ENCODE measurements around the gene LRRC4C. TPM values are rescaled to one million over a fixed set of nuclear protein-coding genes. Genes with fewer than 3 reads are reported as not detected.

The LRRC4C gene
- polyA plus RNA-seq, 1 experiment, result not detected

- Histone ChIP-seq H3K36me3 (ENCODE audit: control insufficient read depth, insufficient read depth, low read length) (no peaks in the 10 kb centered on the region), H3K27me3 (ENCODE audit: control insufficient read depth, insufficient read depth, low read length) (no peaks in the 10 kb centered on the region), H3K4me3 (ENCODE audit: low read depth, low read length) (no peak overlapping the region)
- ChIA-PET CTCF (no interaction called here), POLR2A (no interaction called here)
- DNase-seq (ENCODE audit: low read depth), result no peak
- TF ChIP-seq, protein P1, sequence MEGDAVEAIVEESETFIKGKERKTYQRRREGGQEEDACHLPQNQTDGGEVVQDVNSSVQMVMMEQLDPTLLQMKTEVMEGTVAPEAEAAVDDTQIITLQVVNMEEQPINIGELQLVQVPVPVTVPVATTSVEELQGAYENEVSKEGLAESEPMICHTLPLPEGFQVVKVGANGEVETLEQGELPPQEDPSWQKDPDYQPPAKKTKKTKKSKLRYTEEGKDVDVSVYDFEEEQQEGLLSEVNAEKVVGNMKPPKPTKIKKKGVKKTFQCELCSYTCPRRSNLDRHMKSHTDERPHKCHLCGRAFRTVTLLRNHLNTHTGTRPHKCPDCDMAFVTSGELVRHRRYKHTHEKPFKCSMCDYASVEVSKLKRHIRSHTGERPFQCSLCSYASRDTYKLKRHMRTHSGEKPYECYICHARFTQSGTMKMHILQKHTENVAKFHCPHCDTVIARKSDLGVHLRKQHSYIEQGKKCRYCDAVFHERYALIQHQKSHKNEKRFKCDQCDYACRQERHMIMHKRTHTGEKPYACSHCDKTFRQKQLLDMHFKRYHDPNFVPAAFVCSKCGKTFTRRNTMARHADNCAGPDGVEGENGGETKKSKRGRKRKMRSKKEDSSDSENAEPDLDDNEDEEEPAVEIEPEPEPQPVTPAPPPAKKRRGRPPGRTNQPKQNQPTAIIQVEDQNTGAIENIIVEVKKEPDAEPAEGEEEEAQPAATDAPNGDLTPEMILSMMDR (IDR thresholded peaks at IDR 0.05; ENCODE audit: insufficient read depth, low read depth, low read length), result no peak
Observed at GRCh38 chr11:40816976-40817375, 642.5 kb downstream of the LRRC4C start.

DNA sequence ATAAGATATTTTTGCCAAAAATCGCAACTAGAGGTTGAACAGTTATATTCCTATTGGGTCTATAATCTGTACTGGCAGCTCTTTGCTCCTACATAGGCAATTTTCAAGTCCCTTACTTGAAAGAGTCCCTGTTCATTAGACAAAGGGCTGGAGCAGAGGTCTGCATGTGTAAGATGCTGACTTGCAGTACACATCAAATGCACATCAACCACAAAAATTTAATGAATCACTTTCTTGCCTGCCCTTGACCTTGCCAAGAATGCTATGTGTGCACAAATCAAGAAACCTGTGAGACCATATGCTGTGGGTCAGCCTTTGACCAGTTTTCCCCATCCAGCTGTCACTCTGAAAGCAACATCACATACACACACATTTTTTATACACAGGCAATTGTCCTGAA, 661.5 kb downstream of the LRRC4C start:
- no peak for DNase-seq (ENCODE audit: low read depth)
- CTCF ChIA-PET, result interaction anchor here (0.6 kb wide), 1 partner anchor 1708 kb away, joined by 3 read pairs; no protein-coding TSS in a partner anchor
- TF ChIP-seq, protein P1 (IDR thresholded peaks at IDR 0.05; ENCODE audit: insufficient read depth, low read depth, low read length), result no peak
- POLR2A ChIA-PET, result no interaction called here
- Histone ChIP-seq H3K4me3 (ENCODE audit: low read depth, low read length) (no peak overlapping the region), H3K27me3 (ENCODE audit: control insufficient read depth, insufficient read depth, low read length) (no peaks in the 10 kb centered on the region), H3K36me3 (ENCODE audit: control insufficient read depth, insufficient read depth, low read length) (no peaks in the 10 kb centered on the region)

GRCh38 chr11:40787224-40787623, 672.2 kb downstream of the LRRC4C start:
- no peak for DNase-seq (ENCODE audit: low read depth)
- Histone ChIP-seq H3K36me3 (ENCODE audit: control insufficient read depth, insufficient read depth, low read length) (no peaks in the 10 kb centered on the region), H3K27me3 (ENCODE audit: control insufficient read depth, insufficient read depth, low read length) (no peaks in the 10 kb centered on the region), H3K4me3 (ENCODE audit: low read depth, low read length) (no peak overlapping the region)
- TF ChIP-seq, protein P1 (IDR thresholded peaks at IDR 0.05; ENCODE audit: insufficient read depth, low read depth, low read length), result no peak
- ChIA-PET CTCF (no interaction called here), POLR2A (no interaction called here)

- POLR2A ChIA-PET, result no interaction called here
- no peaks in the 10 kb centered on the region for H3K27me3 ChIP-seq (ENCODE audit: control insufficient read depth, insufficient read depth, low read length)
- no peak for DNase-seq (ENCODE audit: low read depth)
- CTCF ChIA-PET, result no interaction called here
- no peak overlapping the region for H3K4me3 ChIP-seq (ENCODE audit: low read depth, low read length)
- H3K36me3 ChIP-seq (ENCODE audit: control insufficient read depth, insufficient read depth, low read length), result no peaks in the 10 kb centered on the region
- TF ChIP-seq, protein P1 (IDR thresholded peaks at IDR 0.05; ENCODE audit: insufficient read depth, low read depth, low read length), result no peak
Observed at GRCh38 chr11:40763046-40763445, 696.4 kb downstream of the LRRC4C start.

GRCh38 chr11:40759341-40759740, 700.1 kb downstream of the LRRC4C start:
- DNase-seq (ENCODE audit: low read depth), result no peak
- Histone ChIP-seq H3K27me3 (ENCODE audit: control insufficient read depth, insufficient read depth, low read length) (no peaks in the 10 kb centered on the region), H3K4me3 (ENCODE audit: low read depth, low read length) (no peak overlapping the region), H3K36me3 (ENCODE audit: control insufficient read depth, insufficient read depth, low read length) (no peaks in the 10 kb centered on the region)
- ChIA-PET POLR2A (no interaction called here), CTCF (no interaction called here)
- TF ChIP-seq, protein P1 (IDR thresholded peaks at IDR 0.05; ENCODE audit: insufficient read depth, low read depth, low read length), result no peak

All from BJ (cell line).